Spleen (tissue), 7 donors: ENCODE measurements around the gene BAHD1.

Source experiments
- CTCF ChIP-seq, 11 experiments: fragments of 200-600 bp in 7 of 11; fragments of 450-650 bp in 4 of 11; sonication (generic) in 4 of 11; IDR thresholded peaks in 8 of 11; conservative IDR thresholded peaks in 3 of 11; 1 replicate in 7 of 11; 2 replicates in 4 of 11; pipeline versions ENCODE4 v1.4.0 to v1.8.0; 2016 to 2021; ENCODE audit warnings: antibody characterized with exemption in 11 of 11, inconsistent platforms in 4 of 11, mild to moderate bottlenecking in 1 of 11
- POLR2A ChIP-seq, 3 donors: fragments of 450-650 bp; IDR thresholded peaks; one replicate each; pipeline ENCODE4 v1.5.1; 2017; ENCODE audit warnings: antibody characterized with exemption in 3 of 3, mild to moderate bottlenecking in 1 of 3
- POLR2AphosphoS5 ChIP-seq, 3 donors: sonication (generic); formaldehyde crosslinking; IDR thresholded peaks; one replicate each; pipeline ENCODE4 v1.5.1; 2017; ENCODE audit warnings: antibody characterized with exemption in 3 of 3
- donor health status: DM: no; HTN: no; CAD: no; lungs with moderate emphysema.
- donor health status: DM: no; HTN: no; CAD: no.
- donor health status: DM: no; HTN: no; CAD: no.

GRCh38 chr15:40511472-40512133 is 70.8 kb downstream of the BAHD1 start:
- TF ChIP-seq CTCF (IDR thresholded peaks at IDR 0.05 in 8 of 11, conservative IDR thresholded peaks at IDR 0.05 in 3 of 11) = no peak
- TF ChIP-seq POLR2A (IDR thresholded peaks at IDR 0.05) = no peak
- TF ChIP-seq POLR2AphosphoS5 (IDR thresholded peaks at IDR 0.05) = peak; percentile 63 to 85 (median 79)
